H1 (cell line): ENCODE measurements around the gene OGT. TPM values are rescaled to one million over a fixed set of nuclear protein-coding genes. Genes with fewer than 3 reads are reported as not detected.

Experiments used
- CTCF ChIA-PET: fragments of 300-600 bp; sonication (Branson Sonifier 250); formaldehyde crosslinking; loops from one replicate; lab custom pipeline; 2021; ENCODE audit not compliant: partially characterized antibody; lab: Charles Lee
- POLR2A ChIA-PET: fragments of 300-600 bp; sonication (Branson Sonifier 250); formaldehyde crosslinking; loops from one replicate; lab custom pipeline; 2021; ENCODE audit warnings: inconsistent platforms; ENCODE audit not compliant: partially characterized antibody; lab: Charles Lee
- DNase-seq, 2 experiments: peaks; one replicate each; pipeline versions ENCODE4 v3.0.0 to v3.0.0-alpha.2; 2010 to 2022; ENCODE audit warnings: low spot score in 2 of 2, low read depth in 1 of 2, mixed read lengths in 1 of 2
- FAIRE-seq: peaks from 2 replicates; lab custom pipeline; 2011; peaks lifted over from hg19 to GRCh38; lab: Jason Lieb, UNC
- H2AFZ ChIP-seq: 2 replicates; pipeline ENCODE4 v1.8.1; 2012; ENCODE audit warnings: low read length, inconsistent platforms
- H2AK5ac ChIP-seq: 2 replicates; pipeline ENCODE4 v1.6.1; 2013; ENCODE audit warnings: low read depth, low read length
- H2BK120ac ChIP-seq: replicated peaks from 2 replicates; pipeline ENCODE3; 2013; ENCODE audit warnings: low read depth, low read length, inconsistent platforms
- H2BK12ac ChIP-seq: 2 replicates; pipeline ENCODE4 v1.6.1; 2013; ENCODE audit warnings: low read depth, low read length
- H2BK15ac ChIP-seq: 2 replicates; pipeline ENCODE4 v1.6.1; 2013; ENCODE audit warnings: low read length
- H2BK20ac ChIP-seq: 2 replicates; pipeline ENCODE4 v1.6.1; 2013; ENCODE audit warnings: low read length
- H2BK5ac ChIP-seq: 2 replicates; pipeline ENCODE4 v1.6.1; 2013; ENCODE audit warnings: low read depth, low read length
- H3K14ac ChIP-seq: 2 replicates; pipeline ENCODE4 v1.6.1; 2013; ENCODE audit warnings: inconsistent platforms; ENCODE audit not compliant: insufficient read length
- H3K18ac ChIP-seq: 2 replicates; pipeline ENCODE4 v1.6.1; 2013; ENCODE audit warnings: low read length; ENCODE audit errors: extremely low read depth
- H3K23ac ChIP-seq: 2 replicates; pipeline ENCODE4 v1.6.1; 2013; ENCODE audit warnings: inconsistent platforms; ENCODE audit not compliant: insufficient read length
- H3K23me2 ChIP-seq: 2 replicates; pipeline ENCODE4 v1.6.1; 2013; ENCODE audit warnings: low read depth, low read length
- H3K27ac ChIP-seq: 2 replicates; pipeline ENCODE4 v1.6.1; 2011; ENCODE audit warnings: low read depth, low read length, inconsistent platforms
- H3K27me3 ChIP-seq, 4 experiments: replicated peaks in 1 of 4; 1 replicate in 1 of 4; 2 replicates in 3 of 4; pipeline versions ENCODE4 v1.6.1 to v1.8.1; 2011 to 2013; ENCODE audit warnings: low read length in 3 of 4, mild to moderate bottlenecking in 3 of 4, inconsistent platforms in 2 of 4, mixed read lengths in 2 of 4, moderate library complexity in 1 of 4; ENCODE audit not compliant: control insufficient read depth in 3 of 4, insufficient read depth in 3 of 4; ENCODE audit errors: extremely low read depth in 1 of 4
- H3K36me3 ChIP-seq, 4 experiments: 2 replicates each; pipeline versions ENCODE4 v1.6.1 to v1.8.1; 2011 to 2013; ENCODE audit warnings: mild to moderate bottlenecking in 4 of 4, low read length in 3 of 4, moderate library complexity in 2 of 4, control low read depth in 1 of 4, inconsistent platforms in 1 of 4; ENCODE audit not compliant: insufficient read depth in 4 of 4, control insufficient read depth in 2 of 4
- H3K4ac ChIP-seq: replicated peaks from 2 replicates; pipeline ENCODE3; 2013; ENCODE audit warnings: low read length, low read depth, mixed read lengths, inconsistent platforms; ENCODE audit not compliant: insufficient read length
- H3K4me1 ChIP-seq, 4 experiments: replicated peaks in 1 of 4; 1 replicate in 1 of 4; 2 replicates in 3 of 4; pipeline versions ENCODE4 v1.6.1 to v1.8.1; 2011 to 2013; ENCODE audit warnings: low read length in 3 of 4, inconsistent platforms in 2 of 4, mixed read lengths in 1 of 4; ENCODE audit not compliant: insufficient read depth in 4 of 4, control insufficient read depth in 3 of 4
- H3K4me2 ChIP-seq, 2 experiments: 2 replicates each; pipeline versions ENCODE4 v1.6.1 to v1.8.1; 2011 to 2013; ENCODE audit warnings: low read depth in 2 of 2, low read length in 2 of 2, control low read depth in 1 of 2, inconsistent platforms in 1 of 2, mild to moderate bottlenecking in 1 of 2; ENCODE audit not compliant: insufficient read depth in 1 of 2
- H3K4me3 ChIP-seq, 4 experiments: fragments of 200-600, 300-600 bp in 1 of 4; sonication (generic), shearing (Covaris generic), sonication (Bioruptor Twin) in 1 of 4; 2 replicates each; pipeline versions ENCODE4 v1.5.1 to v1.8.1; 2011 to 2016; ENCODE audit warnings: low read length in 4 of 4, low read depth in 3 of 4, control low read depth in 2 of 4, inconsistent platforms in 2 of 4, mild to moderate bottlenecking in 2 of 4, mixed read lengths in 1 of 4, moderate library complexity in 1 of 4; ENCODE audit not compliant: insufficient read depth in 2 of 4; ENCODE audit errors: extremely low read depth in 1 of 4
- H3K56ac ChIP-seq: replicated peaks from 2 replicates; pipeline ENCODE3; 2013; ENCODE audit warnings: low read depth, mild to moderate bottlenecking, mixed read lengths, low read length, inconsistent platforms; ENCODE audit not compliant: insufficient read length
- H3K79me1 ChIP-seq: 2 replicates; pipeline ENCODE4 v1.6.1; 2013; ENCODE audit warnings: low read depth, low read length, control low read depth
- H3K79me2 ChIP-seq, 2 experiments: 2 replicates each; pipeline versions ENCODE4 v1.6.1 to v1.8.1; 2012 to 2013; ENCODE audit warnings: low read length in 2 of 2, mild to moderate bottlenecking in 2 of 2, inconsistent platforms in 1 of 2; ENCODE audit not compliant: insufficient read depth in 2 of 2, control insufficient read depth in 1 of 2
- H3K9ac ChIP-seq, 4 experiments: replicated peaks in 1 of 4; 1 replicate in 1 of 4; 2 replicates in 3 of 4; pipeline versions ENCODE4 v1.6.1 to v1.8.1; 2011 to 2013; ENCODE audit warnings: low read depth in 3 of 4, low read length in 3 of 4, control low read depth in 2 of 4, mild to moderate bottlenecking in 2 of 4, moderate library complexity in 2 of 4, inconsistent platforms in 1 of 4; ENCODE audit errors: extremely low read depth in 1 of 4
- H3K9me3 ChIP-seq, 2 experiments: 2 replicates each; pipeline versions ENCODE4 v1.6.1 to v1.8.1; 2012 to 2013; ENCODE audit warnings: mild to moderate bottlenecking in 2 of 2, moderate library complexity in 2 of 2, control low read depth in 1 of 2, inconsistent platforms in 1 of 2, low read depth in 1 of 2, low read length in 1 of 2, mixed read lengths in 1 of 2; ENCODE audit not compliant: insufficient read depth in 2 of 2
- H4K20me1 ChIP-seq, 2 experiments: replicated peaks in 1 of 2; 2 replicates each; pipeline versions ENCODE3 to v1.8.1; 2011 to 2013; ENCODE audit warnings: inconsistent platforms in 2 of 2, low read length in 2 of 2, mild to moderate bottlenecking in 1 of 2; ENCODE audit not compliant: insufficient read depth in 2 of 2, control insufficient read depth in 1 of 2
- H4K5ac ChIP-seq: 2 replicates; pipeline ENCODE4 v1.6.1; 2013; ENCODE audit warnings: low read length, low read depth, mixed read lengths, inconsistent platforms; ENCODE audit not compliant: insufficient read length
- H4K8ac ChIP-seq: 2 replicates; pipeline ENCODE4 v1.8.0; 2013; ENCODE audit warnings: mild to moderate bottlenecking, moderate library complexity, low read length, inconsistent platforms; ENCODE audit not compliant: insufficient read depth; ENCODE audit errors: extremely low read depth
- H4K91ac ChIP-seq: replicated peaks from 2 replicates; pipeline ENCODE3; 2013; ENCODE audit warnings: low read length, mixed read lengths, inconsistent platforms; ENCODE audit not compliant: insufficient read length
- CTBP2 ChIP-seq: IDR thresholded peaks from 2 replicates; pipeline ENCODE4 v1.7.0; 2011; ENCODE audit warnings: borderline replicate concordance, mild to moderate bottlenecking, moderate library complexity, mixed read lengths, low read length; ENCODE audit not compliant: insufficient read depth, insufficient read length
- EGR1 ChIP-seq: IDR thresholded peaks from 2 replicates; pipeline ENCODE4 v1.6.1; 2011; ENCODE audit warnings: low read depth, low read length, borderline replicate concordance
- JUND ChIP-seq: IDR thresholded peaks from 2 replicates; pipeline ENCODE4 v1.6.1; 2011; ENCODE audit warnings: mild to moderate bottlenecking, improper control_type of control experiment, low read length
- KDM4A ChIP-seq: IDR thresholded peaks from one replicate; pipeline ENCODE4 v1.7.1; 2012; ENCODE audit warnings: low read depth, mild to moderate bottlenecking, moderate library complexity, low read length, inconsistent platforms; ENCODE audit not compliant: severe bottlenecking
- POLR2AphosphoS5 ChIP-seq: IDR thresholded peaks from 2 replicates; pipeline ENCODE4 v1.6.1; 2011; ENCODE audit warnings: low read depth, low read length
- TAF1 ChIP-seq: IDR thresholded peaks from 2 replicates; pipeline ENCODE4 v1.6.1; 2011; ENCODE audit warnings: mild to moderate bottlenecking, low read depth, low read length
- YY1 ChIP-seq: IDR thresholded peaks from 2 replicates; pipeline ENCODE4 v1.6.1; 2011; ENCODE audit warnings: low read depth, mild to moderate bottlenecking, low read length
- WGBS, 2 experiments: shearing (Covaris generic) in 1 of 2; methylation state at CpG; one replicate each; pipeline versions ENCODE4 v1.1.6 to v1.1.7; 2013 to 2015; ENCODE audit warnings: low lambda C conversion rate in 2 of 2, mixed read lengths in 2 of 2, inconsistent platforms in 1 of 2, low coverage in 1 of 2, missing lambda C conversion rate in 1 of 2; ENCODE audit not compliant: insufficient replicate concordance in 2 of 2, insufficient coverage in 1 of 2, insufficient read length in 1 of 2; ENCODE audit errors: extremely low coverage in 1 of 2, missing lambda C conversion rate in 1 of 2; 5-methylcytosine and 5-hydroxymethylcytosine counted together
- polyA plus RNA-seq, 7 experiments: library from polyadenylated mRNA; depleted of rRNA in 3 of 7; stranded (reverse) in 5 of 7; unstranded in 2 of 7; fragments of >200 nt in 5 of 7; fragments of 200-250 nt in 2 of 7; gene quantifications; 1 replicate in 5 of 7; 2 replicates in 1 of 7; 4 replicates in 1 of 7; pipeline versions ENCODE4 v1.2.1 to v1.2.3, GENCODE V29; 2011 to 2013; ENCODE audit warnings: missing spikeins in 2 of 7, mixed read lengths in 2 of 7
- total RNA-seq: library from RNA; stranded (reverse); fragmentation: NEBNext Ultra II Directional; extraction: Animal tissue kit (Norgen Biotek cat#: 25700); gene quantifications from 2 replicates; pipeline ENCODE4 v1.2.1, GENCODE V29; 2021

Gene OGT
- total and polyA plus RNA-seq, 2 of the 8 experiments (the other 6 are each of a cell fraction or from before 2014, with no cell fraction given), result 130 to 169 TPM

DNA sequence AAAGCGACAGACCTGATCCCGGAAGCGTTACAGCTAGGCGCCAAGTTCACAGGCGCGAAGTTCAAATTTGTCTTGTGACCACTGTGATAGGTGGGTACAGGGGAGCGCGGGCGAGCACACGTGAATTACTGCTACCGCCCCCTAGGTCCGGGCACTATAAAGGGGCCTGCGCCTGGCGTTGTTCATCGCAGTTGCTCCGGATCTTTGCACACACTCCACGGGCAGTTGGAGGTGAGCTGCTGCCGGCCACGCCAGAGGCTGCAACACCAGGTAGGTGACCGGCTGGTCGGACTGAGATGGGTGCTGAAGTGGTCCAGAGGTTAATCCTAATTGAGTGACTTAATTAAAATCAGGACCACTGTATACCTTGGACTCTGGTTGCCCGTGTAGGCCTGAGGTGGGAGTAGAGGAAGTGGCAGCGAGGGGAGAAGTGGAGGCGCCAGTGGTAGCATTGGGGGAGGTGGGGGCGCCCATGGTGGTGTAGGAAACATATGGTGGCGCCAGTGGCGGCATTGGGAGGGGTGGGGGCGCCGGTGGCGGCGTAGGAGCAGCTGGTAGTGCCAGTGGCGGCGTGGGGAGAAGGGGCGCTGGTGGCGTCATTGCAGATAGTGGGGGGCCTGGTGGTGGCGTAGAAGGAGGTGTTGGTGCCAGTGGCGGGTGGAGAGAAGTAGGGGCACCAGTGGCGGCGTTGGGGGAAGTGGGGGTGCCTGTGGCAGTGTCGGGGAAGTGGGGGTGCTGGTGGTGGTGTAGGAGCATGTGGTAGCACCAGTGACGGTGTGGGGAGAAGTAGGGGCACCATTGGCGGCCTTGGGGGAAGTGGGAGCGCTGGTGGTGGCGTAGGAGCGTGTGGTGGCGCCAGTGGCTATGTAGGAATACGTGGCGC, 45.6 kb downstream of the OGT start, which contains the start of gene GCNA:
TSS of gene GCNA (plus strand) at position 185 of the 883 bp plus-strand sequence. CDS start 2,385 bp downstream, outside the sequence.
- POLR2A ChIA-PET, result interaction anchor here (1.0 kb wide), 1 partner anchor 42 kb away, joined by 3 read pairs; no protein-coding TSS in a partner anchor
- Histone ChIP-seq H3K23ac (no peak within 1 kb of the TSS), H3K4ac (no peak within 1 kb of the TSS), H3K4me2 (no peak within 1 kb of the TSS), H3K4me1 (peaks cover 0 to 2% (median 0%) of the 10 kb centered on the region in 4 experiments; a peak in 2 of 7 replicates), H2AK5ac (no peak within 1 kb of the TSS), H4K5ac (no peak within 1 kb of the TSS), H4K91ac (no peak within 1 kb of the TSS), H3K4me3 (no peak within 1 kb of the TSS), H2BK15ac (no peak within 1 kb of the TSS), H3K9me3 (no peaks in the 10 kb centered on the region), H4K20me1 (no peaks in the 10 kb centered on the region), H2BK12ac (no peak within 1 kb of the TSS), H3K36me3 (peaks cover 0 to 28% (median 6%) of the 10 kb centered on the region in 4 experiments; a peak in 6 of 8 replicates), H3K9ac (no peak within 1 kb of the TSS), H2AFZ (no peak within 1 kb of the TSS), H2BK20ac (no peak within 1 kb of the TSS), H2BK120ac (no peak within 1 kb of the TSS), H3K18ac (no peak within 1 kb of the TSS), H3K79me1 (no peaks in the 10 kb centered on the region), H3K79me2 (no peaks in the 10 kb centered on the region), H4K8ac (no peak within 1 kb of the TSS), H3K27ac (no peak within 1 kb of the TSS; the same call in 1 of the 2 replicates), H3K56ac (no peak within 1 kb of the TSS), H2BK5ac (no peak within 1 kb of the TSS), H3K27me3 (no peaks in the 10 kb centered on the region), H3K23me2 (no peaks in the 10 kb centered on the region; the same call in 1 of the 2 replicates), H3K14ac (no peak within 1 kb of the TSS)
- TF ChIP-seq EGR1 (no peak), KDM4A (no peak), CTBP2 (no peak), YY1 (no peak), TAF1 (no peak), JUND (no peak), POLR2AphosphoS5 (no peak)
- CTCF ChIA-PET, result no interaction called here
- DNase-seq (no peak), FAIRE-seq (no peak)
- WGBS, 2 experiments, result 98% methylated on average over 25 of the region's 48 CpGs; no CpG with 5 or more reads in 1 of the 2 experiments
